Measurements from ENCODE around the gene LASP1. TPM values are rescaled to one million over a fixed set of nuclear protein-coding genes. Genes with fewer than 3 reads are reported as not detected.

LASP1 gene
- total RNA-seq, 2 experiments from 2014 or later: 48.6 to 110 TPM

- Histone ChIP-seq H3K4me3 (ENCODE audit: low read depth, low read length, poor library complexity, severe bottlenecking) (peak overlapping the region; percentile 24), H3K36me3 (ENCODE audit: insufficient read depth, low read length) (peaks cover 66% of the 10 kb centered on the region), H3K9me3 (ENCODE audit: low read length) (no peaks in the 10 kb centered on the region), H3K9me2 (ENCODE audit: insufficient read depth, low read length) (no peaks in the 10 kb centered on the region), H3K27ac (ENCODE audit: low read depth, low read length, poor library complexity, severe bottlenecking) (peak overlapping the region; percentile 40), H3K4me2 (ENCODE audit: low read length) (peak overlapping the region; percentile 88), H3K79me2 (ENCODE audit: insufficient read depth, low read depth, low read length) (peaks cover 80% of the 10 kb centered on the region; the same call in 1 of the 2 replicates), H4K20me1 (ENCODE audit: insufficient read depth, low read length) (no peaks in the 10 kb centered on the region; the same call in 1 of the 2 replicates), H3K4me1 (ENCODE audit: insufficient read depth, low read length, poor library complexity, severe bottlenecking) (peaks cover 77% of the 10 kb centered on the region), H2AFZ (ENCODE audit: low read length) (no peak overlapping the region)
- BruUV-seq (replicated peaks): no TSS peak
- CTCF ChIA-PET (ENCODE audit: unreplicated experiment): interaction anchor here (0.6 kb wide), 1 partner anchor 17 kb away, joined by 4 read pairs; no protein-coding TSS in a partner anchor
- peak; percentile 57 for DNase-seq (ENCODE audit: low spot score)
- POLR2A ChIA-PET: interaction anchor here (1.9 kb wide), 1 partner anchor 9 kb away, joined by 5 read pairs; no protein-coding TSS in a partner anchor
- intact Hi-C loops (cut with micrococcal nuclease; ENCODE audit: unreplicated experiment): loop anchor here (10.0 kb wide), 1 partner anchor 55 kb away; no protein-coding TSS in a partner anchor
- TF ChIP-seq CTCF (conservative IDR thresholded peaks at IDR 0.05; ENCODE audit: low read length) (no peak), EZH2phosphoT487 (IDR thresholded peaks at IDR 0.05; ENCODE audit: borderline replicate concordance, low read depth, low read length) (no peak)
These were observed 10.2 kb downstream of the LASP1 start for GRCh38 chr17:38879878-38880665.

DNA sequence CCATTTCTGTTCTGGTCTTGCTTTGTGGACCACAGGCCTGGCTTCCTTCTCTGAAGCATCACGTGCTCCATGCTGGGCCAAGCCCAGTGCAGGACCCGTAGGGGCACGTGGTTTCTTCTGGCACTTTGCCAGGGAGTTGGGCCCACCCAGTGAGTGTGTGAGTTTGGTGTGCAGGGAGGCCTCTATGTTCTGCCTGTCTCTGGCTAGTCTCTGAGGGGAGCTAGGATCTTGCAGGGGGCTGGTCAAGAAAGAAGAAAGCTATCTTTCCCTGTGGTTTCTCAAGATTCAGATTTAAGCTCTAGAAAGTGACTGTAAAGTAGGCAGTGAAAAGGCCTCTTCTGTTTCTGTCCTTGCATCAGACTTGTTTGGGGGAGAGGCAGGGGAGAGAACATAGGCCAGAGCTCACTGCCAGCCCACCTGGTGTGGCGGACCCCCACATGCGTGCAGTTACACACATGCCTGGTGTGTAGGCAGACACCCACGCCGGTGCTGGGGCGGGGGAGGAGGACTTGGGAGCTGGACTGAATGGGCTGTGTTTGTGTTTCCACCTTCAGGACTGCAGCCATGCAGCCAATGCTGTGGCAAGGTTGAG lies 11.8 kb downstream of the LASP1 start:
- Histone ChIP-seq H3K27ac (ENCODE audit: low read depth, low read length, poor library complexity, severe bottlenecking) (peak overlapping the region; percentile 55), H3K4me1 (ENCODE audit: insufficient read depth, low read length, poor library complexity, severe bottlenecking) (peaks cover 82% of the 10 kb centered on the region), H3K4me2 (ENCODE audit: low read length) (peak overlapping the region; percentile 50), H4K20me1 (ENCODE audit: insufficient read depth, low read length) (no peaks in the 10 kb centered on the region; the same call in 1 of the 2 replicates), H3K9me2 (ENCODE audit: insufficient read depth, low read length) (no peaks in the 10 kb centered on the region), H3K36me3 (ENCODE audit: insufficient read depth, low read length) (peaks cover 82% of the 10 kb centered on the region), H3K79me2 (ENCODE audit: insufficient read depth, low read depth, low read length) (peaks cover 86% of the 10 kb centered on the region; the same call in 1 of the 2 replicates), H2AFZ (ENCODE audit: low read length) (no peak overlapping the region), H3K9me3 (ENCODE audit: low read length) (no peaks in the 10 kb centered on the region), H3K4me3 (ENCODE audit: low read depth, low read length, poor library complexity, severe bottlenecking) (peak overlapping the region; percentile 4)
- intact Hi-C loops (cut with micrococcal nuclease; ENCODE audit: unreplicated experiment): no loop called here
- CTCF ChIA-PET (ENCODE audit: unreplicated experiment): no interaction called here
- no peak for TF ChIP-seq EZH2phosphoT487 (IDR thresholded peaks at IDR 0.05; ENCODE audit: borderline replicate concordance, low read depth, low read length)
- TF ChIP-seq CTCF (conservative IDR thresholded peaks at IDR 0.05; ENCODE audit: low read length): no peak
- no TSS peak for BruUV-seq (replicated peaks)
- POLR2A ChIA-PET: interaction anchor here (0.6 to 1.9 kb wide), 6 partner anchors 10 to 175 kb away, joined by 3 to 5 read pairs (median 3); partner anchors contain the start of gene LASP1NB
- peak; percentile 87 for DNase-seq (ENCODE audit: low spot score)
